HG03108 (cell line): ENCODE data around the gene JAG1.

Experiments used
- ATAC-seq: cut with Tn5 transposase; IDR thresholded peaks from one replicate; pipeline ENCODE4 v1.9.1; 2021; ENCODE audit warnings: moderate library complexity; ENCODE audit not compliant: unreplicated experiment

JAG1 gene

DNA sequence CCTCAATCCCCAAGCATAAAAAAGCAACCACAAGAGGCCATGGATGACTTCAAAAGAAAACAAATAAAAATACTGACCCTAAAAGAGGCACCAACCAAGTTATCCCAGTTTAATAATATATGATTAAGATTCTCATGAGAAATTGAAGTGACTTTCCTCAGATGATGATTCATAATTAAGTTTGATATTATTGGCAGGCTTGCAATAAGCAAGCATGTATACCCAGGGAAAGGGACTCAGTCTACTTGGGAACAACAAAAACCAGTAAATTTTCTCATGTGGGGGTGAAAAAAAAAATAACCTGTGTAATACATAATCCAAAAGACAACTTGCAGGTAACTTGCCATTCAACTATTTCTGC, 19.6 kb downstream of the JAG1 start:
- no peak for ATAC-seq

DNA sequence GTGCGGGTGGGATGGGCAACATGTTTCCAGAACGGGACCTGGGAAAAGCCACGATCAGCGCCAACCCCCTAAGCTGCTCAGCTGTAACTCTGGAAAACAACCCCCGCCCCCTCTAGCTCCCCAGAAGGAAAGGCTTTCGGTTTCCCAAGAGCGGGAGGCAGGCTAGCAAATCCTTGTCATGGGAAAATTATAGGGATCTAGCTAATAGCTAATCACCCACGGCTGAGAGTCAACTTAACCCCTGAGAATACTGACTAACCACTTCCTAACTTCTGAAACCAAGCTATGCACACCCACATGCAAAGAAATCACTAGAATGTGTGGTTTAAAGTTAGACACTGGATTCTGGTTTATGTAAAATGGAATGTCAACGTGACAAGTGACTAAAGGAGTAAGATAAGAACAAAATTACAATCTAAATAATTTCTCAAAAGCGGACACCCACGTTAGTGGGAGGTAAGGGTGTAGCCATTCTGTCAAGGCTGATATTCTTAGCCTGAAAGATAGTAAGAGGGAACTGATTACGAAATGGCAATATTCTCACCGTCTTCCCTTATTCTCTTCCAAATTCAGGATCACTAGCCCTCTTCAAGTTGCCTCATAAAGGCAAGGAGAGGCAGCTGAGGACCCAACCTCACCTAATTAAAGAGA, 20.1 kb downstream of the JAG1 start:
- no peak for ATAC-seq

DNA sequence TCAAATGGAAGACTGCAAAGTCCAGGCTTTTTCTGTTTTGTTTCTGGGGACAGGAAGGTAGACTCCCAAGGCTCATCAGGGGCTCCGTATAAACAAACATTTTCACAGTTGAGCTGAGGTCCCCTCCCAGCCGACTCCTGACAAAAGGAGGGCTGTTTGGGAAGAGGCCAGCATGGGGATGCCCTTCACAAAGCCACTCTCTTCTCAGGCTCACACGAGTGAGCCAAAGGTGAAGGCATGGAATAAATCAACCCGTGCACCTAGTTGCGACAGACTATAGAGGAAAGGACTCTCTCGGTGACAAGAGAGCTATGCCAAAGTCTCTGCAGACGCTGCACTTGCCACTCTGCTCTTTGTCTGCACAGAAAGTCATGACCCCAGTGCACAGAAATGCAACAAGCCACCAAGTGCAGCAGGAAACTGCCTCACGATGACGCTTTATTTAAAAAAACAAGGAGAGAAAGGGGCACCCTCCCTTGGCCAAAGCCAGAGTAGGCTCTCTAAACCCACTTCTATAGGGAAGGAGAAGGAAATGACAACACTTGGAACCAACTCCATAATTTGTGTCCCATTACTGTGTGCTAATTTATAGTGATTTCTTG, 21.0 kb downstream of the JAG1 start:
- ATAC-seq: no peak

DNA sequence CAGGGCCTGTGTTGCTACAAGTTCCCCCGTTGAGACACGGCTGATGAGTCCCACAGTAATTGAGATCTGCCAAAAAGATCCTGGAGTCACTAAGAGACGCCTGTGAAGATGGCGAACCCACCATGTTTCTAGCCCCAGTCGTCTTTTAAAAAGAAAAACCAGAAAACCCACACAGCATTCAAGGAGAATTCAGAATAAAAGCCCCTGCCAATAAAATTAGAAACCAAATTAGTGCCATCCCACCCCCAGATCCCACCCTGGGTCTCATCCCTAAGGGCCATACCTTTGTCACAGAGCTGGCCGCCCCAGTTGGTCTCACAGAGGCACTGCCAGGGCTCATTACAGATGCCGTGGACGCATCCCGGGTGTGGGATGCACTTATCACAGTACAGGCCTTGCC, 21.6 kb downstream of the JAG1 start:
- ATAC-seq: no peak

DNA sequence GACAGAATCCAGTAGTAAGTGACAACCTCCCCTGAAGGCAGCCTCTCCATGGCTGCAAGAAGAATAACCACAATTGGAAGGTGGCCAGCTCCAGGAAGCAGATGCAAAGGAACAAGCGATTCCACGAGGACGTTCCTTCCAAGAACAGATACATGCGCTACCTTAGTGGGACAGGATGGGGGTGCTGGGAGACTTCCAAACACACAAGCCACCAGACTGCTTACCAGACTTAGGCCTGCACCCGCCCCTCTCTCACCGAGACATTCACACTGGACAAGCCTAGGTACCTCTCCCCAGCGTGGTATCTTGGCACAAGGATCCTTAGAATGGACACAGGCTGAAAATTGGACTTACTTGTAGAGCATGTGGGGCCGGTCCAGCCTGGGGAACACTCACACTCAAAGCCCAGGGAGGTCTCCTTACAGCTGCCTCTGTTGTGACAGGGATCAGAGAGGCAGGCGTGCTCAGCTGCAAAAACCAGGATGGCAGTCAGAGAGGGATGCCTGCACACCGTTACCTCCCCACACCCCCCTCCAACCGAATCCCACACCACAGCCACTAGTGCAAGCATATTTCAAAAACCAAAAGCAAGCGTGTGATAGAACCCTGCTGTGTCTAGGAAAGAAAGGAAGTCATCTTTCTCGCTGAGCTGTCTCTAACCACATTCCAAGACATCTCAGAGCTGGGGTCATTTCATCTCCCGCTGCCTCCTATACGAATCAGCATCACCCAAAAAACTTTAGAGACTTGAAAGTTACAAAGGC, 22.4 kb downstream of the JAG1 start:
- no peak for ATAC-seq

DNA sequence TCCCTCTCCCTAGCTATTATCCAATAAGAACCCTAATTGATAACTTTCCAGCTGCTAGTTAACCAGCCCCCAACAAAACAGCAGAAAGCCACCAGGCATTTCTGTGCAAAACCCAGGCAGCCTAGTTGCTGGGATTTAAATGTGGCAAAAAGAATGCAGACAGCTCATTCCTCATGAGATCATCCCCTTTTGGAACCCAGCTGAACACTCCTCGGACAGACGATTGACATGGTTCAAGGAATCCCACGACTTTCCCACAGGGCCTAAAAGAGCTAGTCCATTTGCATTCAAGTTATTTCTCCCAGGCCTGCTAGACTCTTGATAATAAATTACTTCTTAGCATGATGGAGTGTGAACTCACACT, 24.0 kb downstream of the JAG1 start:
- no peak for ATAC-seq

DNA sequence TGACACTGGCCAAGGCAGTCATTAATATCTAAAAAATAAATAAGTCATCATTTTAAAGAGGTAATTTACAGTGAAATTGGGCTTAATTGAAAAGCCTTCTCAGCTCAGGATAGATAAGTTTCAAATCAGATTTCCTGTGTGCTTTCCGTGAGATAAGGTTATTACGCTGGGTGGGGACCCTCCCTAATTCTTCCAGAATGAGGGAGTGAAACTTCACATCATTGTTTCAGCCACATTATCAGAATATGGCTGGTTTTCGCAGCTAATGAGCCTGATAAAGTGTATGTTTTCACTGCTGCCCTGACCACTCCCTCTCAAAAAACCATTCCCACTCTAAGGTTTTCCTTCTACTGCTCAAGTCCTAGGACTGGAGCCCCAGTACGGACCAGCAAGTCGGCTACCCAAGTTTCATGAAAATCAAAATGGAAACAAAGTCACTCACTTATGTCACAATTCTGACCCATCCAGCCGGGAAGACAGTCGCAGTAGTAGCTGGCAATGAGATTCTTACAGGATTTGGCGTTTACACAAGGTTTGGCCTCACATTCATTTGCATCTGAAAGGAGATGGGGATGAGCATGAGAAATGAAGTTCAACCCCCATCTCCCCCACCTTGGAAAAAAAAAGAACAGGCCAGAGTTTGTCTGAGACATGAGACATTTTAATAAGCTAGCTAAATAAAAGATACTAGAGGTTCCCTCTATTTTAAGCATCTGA, 24.6 kb downstream of the JAG1 start:
- ATAC-seq: no peak

DNA sequence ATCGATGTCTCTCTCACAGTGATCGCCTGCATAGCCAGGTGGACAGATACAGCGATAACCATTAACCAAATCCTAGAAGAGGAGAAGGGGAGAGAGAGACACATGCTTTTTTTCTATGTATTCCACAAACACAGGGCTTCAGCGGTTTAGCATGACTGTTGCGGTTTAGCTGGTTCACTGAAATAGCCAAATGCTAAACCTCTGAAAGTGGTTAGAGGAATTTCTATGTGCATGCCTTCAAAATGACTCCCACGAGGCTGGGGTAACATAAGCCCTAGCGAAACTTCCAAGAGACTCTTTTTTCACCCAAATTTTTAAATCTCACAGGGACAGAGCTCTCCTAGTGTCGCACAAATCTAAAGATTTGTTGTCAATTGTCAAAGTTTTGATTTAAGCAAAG, 25.1 kb downstream of the JAG1 start:
- no peak for ATAC-seq

DNA sequence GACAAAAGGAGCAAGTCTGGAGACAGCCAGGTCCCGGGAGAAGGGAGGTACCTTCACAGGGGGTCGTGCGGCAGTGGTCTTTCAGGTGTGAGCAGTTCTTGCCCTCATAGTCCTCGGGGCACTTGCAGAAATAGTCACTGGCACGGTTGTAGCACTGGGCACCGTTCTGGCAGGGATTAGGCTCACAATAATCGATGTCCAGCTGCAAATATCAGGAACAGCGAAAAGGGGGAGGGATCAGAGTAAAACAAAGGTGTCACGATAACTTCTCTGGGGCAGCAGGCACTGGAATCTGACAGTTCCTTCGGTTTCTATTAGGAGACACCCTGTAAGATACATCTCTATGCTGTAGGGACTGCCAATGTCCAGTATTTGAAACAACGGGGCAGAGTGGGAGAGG, 25.9 kb downstream of the JAG1 start:
- no peak for ATAC-seq

DNA sequence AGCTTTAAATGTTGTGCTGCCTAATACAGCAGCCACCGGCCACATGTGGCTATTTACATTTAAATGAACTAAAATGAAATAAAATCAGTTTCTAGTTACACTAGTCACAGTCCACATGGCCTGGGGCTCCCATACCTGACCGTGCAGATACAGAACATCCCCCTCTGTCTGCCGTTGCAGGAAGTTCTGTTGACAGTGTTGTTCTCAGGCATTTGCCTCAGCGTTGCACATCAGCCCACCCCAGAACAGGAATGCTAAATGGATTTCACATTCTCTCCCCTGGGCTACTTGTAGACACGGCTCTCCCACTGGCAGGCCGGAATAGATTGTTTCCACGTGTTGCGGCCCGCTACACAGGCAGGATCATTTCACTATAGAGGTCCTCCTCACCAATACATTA, 26.3 kb downstream of the JAG1 start:
- ATAC-seq: no peak

DNA sequence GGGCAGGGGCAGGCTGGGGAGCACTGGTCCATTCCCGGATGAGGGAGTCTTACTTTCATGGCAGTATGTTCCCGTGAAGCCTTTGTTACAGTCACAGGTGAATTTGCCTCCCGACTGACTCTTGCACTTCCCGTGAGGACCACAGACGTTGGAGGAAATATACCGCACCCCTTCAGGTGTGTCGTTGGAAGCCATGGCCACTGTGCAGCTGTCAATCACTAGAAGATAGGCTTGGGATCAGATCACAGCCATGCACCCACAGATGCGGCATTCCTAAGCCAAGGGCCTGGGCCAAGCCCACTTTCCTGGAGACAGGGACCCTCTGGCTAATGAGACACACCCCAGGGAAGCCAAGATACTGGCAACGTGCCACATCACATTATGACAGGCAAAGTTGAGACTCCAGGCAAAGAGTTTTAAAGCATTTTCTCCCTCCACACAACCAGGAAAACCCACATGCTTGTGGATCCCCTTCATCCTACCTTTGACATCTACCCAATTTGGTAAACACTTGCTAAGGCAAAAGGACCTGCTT, 26.8 kb downstream of the JAG1 start:
- no peak for ATAC-seq

DNA sequence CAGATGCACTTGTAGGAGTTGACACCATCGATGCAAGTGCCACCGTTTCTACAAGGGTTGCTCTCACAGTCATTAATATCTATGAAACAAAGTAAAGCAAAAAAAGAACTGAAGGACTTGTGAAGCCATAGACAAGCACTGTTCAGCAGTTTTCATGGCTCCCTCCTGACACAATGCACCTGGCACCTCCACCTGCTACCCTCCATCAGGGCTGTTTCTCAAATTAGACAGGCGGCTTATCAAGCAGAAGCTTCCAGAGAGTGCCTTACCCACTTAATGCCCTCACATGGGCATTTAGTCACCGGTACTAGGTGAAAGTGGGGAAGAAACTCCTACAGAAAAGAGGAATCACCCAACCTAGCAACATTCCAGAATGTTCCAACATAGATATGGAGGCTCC, 27.8 kb downstream of the JAG1 start:
- ATAC-seq: no peak

DNA sequence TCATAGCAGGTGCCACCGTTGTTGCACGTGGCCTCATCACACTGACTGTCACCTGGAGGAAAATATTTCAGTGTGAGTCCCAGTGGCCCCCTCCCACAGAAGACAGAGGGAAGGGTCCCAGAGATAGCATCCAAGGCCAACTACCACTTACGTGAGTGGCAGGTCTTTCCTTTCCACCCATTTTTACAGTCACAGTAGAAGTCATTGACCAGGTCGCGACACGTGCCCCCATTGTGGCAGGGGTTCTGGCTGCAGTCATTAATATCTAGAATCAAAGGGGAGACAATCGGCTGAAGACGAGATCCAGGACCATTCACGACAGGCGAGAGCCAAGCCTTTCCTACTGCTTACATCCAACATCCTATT, 28.6 kb downstream of the JAG1 start:
- ATAC-seq: no peak

DNA sequence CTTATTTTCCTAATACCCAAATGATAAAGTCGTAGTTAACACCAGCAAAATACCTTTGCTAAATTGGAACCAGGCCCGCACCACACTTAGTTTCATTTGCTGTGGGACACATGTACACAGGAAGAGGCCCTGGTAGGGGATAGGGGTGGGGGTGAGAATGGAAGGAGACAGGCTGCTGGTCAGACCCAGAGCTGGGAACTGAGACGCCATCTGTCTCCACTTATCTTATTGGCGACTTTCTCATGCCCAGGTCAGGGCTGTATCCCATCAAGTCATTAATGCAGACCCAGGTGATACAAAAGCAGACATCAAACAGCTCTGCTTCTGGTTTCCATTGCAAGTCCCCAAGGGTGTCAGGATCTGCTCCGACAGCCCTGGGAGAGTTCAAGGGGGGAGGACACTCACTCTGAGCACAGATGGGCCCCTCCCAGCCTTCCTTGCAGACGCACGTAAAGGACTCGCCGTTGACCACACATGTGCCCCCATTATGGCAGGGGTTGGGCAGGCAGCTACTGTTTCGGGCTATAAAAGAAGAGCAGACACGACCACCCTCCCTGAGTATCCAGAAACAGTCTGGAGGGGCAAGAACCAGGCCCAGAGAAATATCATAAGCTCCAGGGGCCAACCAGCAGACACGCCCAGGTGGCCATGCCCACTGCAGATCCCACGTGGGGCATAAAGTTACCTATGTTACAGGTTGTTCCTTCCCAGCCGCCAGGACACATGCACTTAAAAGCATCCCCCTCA, 29.2 kb downstream of the JAG1 start:
- peak; percentile 56 for ATAC-seq

DNA sequence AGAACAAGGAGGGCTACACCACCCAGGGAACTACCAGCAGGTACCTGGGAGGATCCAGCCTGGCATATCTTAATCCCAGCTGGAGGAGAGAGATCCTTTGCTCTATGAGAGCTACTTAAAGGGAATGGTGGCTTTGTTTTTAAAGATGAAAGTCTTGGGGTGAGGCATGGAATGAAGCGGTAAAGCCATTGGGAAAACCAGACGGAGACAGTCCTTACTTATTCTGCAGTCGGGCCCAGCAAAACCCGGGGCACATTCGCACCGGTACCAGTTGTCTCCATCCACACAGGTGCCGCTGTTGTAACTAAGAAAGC, 30.3 kb downstream of the JAG1 start:
- ATAC-seq: no peak

DNA sequence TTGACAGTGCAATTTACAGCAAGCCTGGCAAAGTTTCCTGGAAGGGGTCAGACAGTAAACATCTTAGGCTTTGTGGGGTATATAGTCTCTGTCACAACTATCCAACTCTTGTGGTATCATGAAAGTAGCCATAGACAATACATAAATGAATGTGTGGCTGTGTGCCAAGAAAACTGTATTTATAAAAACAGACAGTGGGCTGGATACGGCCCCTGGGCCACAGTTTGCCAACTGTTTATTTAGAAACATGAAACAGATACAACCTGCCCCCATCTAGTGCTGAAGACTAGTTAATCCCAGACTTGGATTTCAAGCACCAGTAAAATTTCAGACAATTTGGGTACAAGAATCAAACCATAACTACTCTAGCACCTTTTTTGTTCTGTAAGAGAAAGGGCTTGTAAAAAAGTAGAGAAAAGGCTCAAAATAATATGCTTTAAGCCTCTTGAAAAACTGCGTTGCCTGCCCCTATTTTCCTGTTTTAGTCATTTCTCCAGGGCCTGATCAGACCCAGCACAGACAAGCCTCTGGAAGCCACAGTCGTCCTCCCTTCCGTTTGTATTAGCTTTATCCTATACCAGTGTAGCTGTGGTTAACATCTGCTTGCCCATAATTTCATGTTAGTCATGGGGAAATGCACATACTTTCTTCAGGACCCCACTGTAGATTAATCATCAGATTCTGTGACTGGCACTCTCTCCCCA, 30.8 kb downstream of the JAG1 start:
- ATAC-seq: no peak

DNA sequence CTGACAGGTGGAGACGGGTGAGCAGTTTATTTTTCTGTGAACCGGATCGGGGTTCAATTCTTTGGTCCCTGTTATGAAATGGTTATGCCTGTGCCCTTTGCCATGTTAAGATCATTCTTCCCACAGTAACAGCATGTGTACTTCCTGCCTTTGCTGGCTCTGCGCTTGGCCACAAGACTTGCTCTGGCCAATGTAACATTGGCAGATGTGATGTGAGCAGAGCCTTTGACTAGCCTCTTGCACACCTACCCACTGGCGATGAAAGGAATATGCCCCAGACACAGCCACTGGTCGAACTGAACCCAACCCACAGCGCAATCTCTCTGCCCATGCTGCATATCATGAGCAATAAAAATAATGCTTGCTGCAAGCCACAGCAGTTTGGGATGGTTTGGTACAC, 31.9 kb downstream of the JAG1 start:
- ATAC-seq: no peak

DNA sequence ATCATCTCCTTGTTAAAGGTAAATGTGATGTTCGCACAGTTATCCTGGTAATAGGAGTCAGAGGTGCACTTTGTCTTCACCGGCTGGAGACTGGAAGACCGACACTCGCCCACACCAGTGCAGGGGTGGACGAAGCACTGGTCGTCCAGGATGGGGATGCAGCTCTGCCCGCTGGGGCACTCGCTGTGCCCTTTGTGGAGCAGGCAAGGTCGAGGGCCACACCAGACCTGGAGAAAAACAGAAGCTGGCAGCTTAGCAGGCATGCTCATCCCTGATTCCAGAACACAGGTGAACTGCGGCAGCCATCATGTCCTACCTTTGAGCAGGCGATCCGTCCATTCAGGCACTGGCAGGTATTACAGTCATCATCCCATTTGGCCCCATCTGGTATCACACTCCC, 32.3 kb downstream of the JAG1 start:
- no peak for ATAC-seq

DNA sequence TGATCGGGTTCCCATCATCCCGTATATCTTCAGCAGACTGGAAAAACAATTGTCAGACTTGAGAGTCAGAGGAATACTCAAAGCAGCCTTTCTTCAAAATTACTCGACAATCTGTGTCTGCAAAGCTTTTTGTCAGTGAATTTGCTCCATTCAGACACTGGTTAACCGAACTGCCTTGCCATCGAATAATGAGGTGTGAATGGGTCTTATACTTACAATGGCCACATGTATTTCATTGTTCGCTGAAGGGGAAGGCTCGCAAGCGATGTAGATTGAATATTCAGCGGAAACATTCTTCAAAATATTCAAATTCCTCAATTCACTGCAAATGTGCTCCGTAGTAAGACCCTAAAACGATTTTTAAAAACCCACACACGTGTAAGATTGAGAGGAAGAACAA, 32.9 kb downstream of the JAG1 start:
- no peak for ATAC-seq

DNA sequence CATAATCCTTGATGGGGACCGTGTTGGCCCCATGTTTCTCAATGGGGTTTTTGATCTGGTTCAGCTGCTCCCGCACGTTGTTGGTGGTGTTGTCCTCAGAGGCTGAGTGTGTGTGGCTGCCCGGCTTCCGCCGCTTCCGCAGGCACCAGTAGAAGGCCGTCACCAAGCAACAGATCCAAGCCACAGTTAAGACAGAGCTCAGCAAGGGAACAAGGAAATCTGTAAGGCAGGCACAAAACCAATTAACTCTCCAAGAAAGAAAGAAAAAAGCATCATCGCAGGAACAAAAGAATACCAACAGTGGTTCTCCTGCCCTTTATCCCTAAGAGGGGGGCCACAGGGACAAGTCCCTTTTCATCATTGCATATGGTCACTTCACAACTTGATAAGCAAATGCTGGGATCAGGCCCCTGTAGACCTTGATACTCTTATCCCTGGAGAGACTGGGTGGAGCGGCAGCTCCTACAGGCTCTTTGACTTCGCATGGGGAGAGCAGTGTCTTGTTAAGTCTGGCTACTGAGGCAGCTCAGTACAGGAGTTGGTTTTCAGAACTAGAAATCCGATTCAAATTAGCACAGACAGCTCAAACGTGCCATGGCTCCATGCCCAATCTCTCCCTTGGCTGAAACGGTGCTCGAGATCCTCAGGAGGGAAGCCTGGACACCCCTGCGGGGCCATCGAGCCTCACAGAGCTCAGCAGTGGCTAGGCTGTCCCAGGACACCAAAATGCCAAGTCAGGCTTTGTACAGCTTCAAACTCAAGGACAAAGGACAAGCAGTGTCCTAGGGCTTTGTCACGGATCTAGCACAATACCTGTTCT, 33.9 kb downstream of the JAG1 start:
- no peak for ATAC-seq
